Fibroblast of villous mesenchyme (primary cell): ENCODE results near the gene SPATA20. TPM values are rescaled to one million over a fixed set of nuclear protein-coding genes. Genes with fewer than 3 reads are reported as not detected.

Experiments used
- DNase-seq: peaks from one replicate; pipeline ENCODE4 v3.0.0-alpha.2; 2010; ENCODE audit warnings: low read depth
- H3K4me3 ChIP-seq: 2 replicates; pipeline ENCODE4 v1.5.1; 2011; ENCODE audit warnings: low read depth, mild to moderate bottlenecking, low read length
- total RNA-seq: library from RNA; depleted of rRNA; stranded (reverse); fragments of >200 nt; gene quantifications from 2 replicates; pipeline ENCODE4 v1.2.3, GENCODE V29; 2012
- TF ChIP-seq, protein P1 (sequence below): IDR thresholded peaks from 2 replicates; pipeline ENCODE4 v1.5.1; 2012; ENCODE audit warnings: low read depth, mild to moderate bottlenecking, low read length; ENCODE audit not compliant: insufficient read depth

SPATA20 gene
- total RNA-seq, 1 donor: 102 TPM

DNA sequence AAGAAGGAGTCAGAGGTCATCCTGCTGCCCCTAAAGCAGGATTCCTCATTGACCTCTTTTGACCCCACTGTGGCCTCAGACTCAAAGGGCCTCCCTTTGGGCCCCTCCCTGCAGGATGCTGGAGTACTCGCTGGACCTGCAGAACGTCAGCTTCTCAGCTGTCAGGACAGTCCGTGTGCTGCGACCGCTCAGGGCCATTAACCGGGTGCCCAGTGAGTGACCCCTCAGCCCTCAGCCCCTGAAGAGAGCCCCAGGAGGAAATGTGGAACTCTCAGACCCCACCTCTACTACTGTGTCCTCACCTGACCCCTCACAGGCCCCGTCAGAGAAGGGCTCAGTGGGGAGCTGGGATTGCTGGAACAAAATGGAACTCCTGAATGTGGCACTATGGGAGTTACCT is 22.6 kb downstream of the SPATA20 start:
- no peak for DNase-seq
- TF ChIP-seq, protein P1, sequence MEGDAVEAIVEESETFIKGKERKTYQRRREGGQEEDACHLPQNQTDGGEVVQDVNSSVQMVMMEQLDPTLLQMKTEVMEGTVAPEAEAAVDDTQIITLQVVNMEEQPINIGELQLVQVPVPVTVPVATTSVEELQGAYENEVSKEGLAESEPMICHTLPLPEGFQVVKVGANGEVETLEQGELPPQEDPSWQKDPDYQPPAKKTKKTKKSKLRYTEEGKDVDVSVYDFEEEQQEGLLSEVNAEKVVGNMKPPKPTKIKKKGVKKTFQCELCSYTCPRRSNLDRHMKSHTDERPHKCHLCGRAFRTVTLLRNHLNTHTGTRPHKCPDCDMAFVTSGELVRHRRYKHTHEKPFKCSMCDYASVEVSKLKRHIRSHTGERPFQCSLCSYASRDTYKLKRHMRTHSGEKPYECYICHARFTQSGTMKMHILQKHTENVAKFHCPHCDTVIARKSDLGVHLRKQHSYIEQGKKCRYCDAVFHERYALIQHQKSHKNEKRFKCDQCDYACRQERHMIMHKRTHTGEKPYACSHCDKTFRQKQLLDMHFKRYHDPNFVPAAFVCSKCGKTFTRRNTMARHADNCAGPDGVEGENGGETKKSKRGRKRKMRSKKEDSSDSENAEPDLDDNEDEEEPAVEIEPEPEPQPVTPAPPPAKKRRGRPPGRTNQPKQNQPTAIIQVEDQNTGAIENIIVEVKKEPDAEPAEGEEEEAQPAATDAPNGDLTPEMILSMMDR: no peak
- H3K4me3 ChIP-seq: no peak overlapping the region

DNA sequence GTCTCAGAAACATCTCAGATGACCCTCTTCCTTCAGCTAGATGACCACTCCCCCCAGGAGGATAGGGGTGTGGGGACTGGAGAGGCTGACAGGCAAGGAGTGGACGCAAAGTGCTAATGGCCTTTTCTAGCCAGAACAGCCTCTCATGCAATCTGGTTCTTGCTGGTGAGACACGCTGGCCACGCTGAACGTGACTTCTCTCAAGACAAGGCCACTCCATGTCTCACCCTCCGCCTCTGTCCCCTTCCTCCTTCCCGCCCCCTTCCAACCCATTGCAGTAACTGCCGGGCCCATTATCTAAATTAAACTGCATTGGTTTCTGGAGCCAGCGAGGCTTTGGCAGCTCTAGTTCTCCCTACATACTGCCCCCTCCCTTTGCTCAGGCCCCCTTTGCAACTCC is 23.1 kb downstream of the SPATA20 start:
- TF ChIP-seq, protein P1: no peak
- no peak for DNase-seq
- no peak overlapping the region for H3K4me3 ChIP-seq

DNA sequence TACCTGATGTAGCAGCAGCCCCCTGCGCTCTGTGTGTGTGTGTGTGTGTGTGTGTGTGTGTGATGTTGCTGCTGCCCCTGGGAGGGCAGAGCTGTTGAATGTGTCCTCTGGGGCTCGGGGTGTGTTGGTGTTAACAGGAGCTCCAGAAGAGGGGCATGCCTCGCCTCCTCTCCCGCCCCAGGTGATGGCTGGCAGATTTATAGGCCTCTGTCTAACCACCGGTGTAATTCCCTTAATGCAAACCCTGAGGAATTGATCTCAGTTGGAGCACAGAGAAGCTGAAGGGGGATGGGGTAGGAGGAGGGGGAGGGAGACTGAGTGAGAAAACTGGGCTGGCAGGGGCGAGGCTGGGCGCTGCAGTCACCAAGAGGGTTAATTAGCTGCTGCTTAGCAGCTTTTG is 23.6 kb downstream of the SPATA20 start:
- no peak for DNase-seq
- H3K4me3 ChIP-seq: no peak overlapping the region
- TF ChIP-seq, protein P1: no peak

DNA sequence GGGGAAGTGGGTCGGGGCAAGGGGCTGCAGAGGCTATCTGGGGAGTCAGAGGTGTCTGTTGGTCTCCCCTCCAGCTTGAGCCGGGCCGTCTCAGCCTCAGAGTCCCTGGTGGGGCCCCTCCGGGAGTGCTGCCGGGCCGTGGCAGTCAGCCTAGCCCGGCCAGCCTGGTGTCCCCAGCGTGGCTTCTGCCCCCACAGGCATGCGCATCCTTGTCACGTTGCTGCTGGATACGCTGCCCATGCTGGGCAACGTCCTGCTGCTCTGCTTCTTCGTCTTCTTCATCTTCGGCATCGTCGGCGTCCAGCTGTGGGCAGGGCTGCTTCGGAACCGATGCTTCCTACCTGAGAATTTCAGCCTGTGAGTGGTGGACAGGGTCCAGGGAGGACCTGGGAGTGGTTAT is 24.7 kb downstream of the SPATA20 start:
- TF ChIP-seq, protein P1: no peak
- H3K4me3 ChIP-seq: no peak overlapping the region
- DNase-seq: no peak

DNA sequence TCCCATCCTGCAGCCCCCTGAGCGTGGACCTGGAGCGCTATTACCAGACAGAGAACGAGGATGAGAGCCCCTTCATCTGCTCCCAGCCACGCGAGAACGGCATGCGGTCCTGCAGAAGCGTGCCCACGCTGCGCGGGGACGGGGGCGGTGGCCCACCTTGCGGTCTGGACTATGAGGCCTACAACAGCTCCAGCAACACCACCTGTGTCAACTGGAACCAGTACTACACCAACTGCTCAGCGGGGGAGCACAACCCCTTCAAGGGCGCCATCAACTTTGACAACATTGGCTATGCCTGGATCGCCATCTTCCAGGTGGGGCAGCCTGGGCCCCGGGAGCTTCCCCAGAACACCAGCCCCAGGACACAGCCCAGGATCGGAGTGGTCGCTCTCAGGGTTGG is 25.6 kb downstream of the SPATA20 start:
- DNase-seq: no peak
- TF ChIP-seq, protein P1: no peak
- H3K4me3 ChIP-seq: no peak overlapping the region

DNA sequence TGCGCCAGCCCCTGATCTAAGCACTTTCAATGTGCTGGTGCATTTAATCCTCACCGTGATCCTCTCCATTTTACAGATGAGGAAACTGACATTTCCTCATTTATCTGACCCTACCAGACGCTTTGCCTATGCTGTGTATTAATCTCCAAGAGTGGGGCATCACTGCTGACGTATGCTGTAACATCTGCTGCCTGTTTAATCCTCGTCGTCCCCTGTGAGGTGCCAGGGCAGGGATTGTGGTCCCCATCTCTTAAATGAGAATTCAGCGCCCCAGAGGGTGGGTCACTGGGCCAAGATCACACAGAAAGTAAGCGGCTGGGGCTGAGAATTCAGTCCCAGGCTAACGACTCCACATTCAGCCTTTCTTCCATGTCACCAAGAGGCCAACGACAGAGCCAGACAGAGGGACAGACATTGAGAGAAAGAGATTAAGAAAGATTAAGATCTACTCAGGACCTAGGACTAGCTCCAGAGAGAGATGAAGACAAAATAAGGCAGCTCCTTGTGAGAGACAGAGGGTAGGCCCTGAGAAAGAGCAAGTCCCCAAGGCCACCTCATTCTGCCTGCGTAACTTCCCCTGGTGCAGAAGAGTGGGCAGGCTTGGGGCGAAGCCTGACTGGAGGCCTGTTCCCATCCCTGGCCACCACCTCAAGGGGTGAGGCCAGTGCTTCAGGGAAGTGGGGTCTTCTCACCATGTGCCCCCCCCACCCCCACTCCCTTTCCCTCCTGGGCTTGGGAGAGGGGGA is 27.1 kb downstream of the SPATA20 start:
- H3K4me3 ChIP-seq: no peak overlapping the region
- DNase-seq: no peak
- TF ChIP-seq, protein P1: no peak
